ENCODE results near the gene BLVRB. TPM values are rescaled to one million over a fixed set of nuclear protein-coding genes. Genes with fewer than 3 reads are reported as not detected.

The BLVRB gene
- total and polyA plus RNA-seq, 8 donors: 54.3 to 561 (median 252) TPM

- no peaks in the 10 kb centered on the region for H3K9me3 ChIP-seq
- H3K27ac ChIP-seq: no peak overlapping the region
- no peak for TF ChIP-seq POLR2AphosphoS5 (IDR thresholded peaks at IDR 0.05)
- TF ChIP-seq POLR2A (IDR thresholded peaks at IDR 0.05): no peak
- no peak for TF ChIP-seq CTCF (IDR thresholded peaks at IDR 0.05)
- TF ChIP-seq EP300 (IDR thresholded peaks at IDR 0.05): no peak
- no peaks in the 10 kb centered on the region for H3K27me3 ChIP-seq
- H3K4me3 ChIP-seq: no peak overlapping the region
- peaks cover 8 to 28% (median 19%) of the 10 kb centered on the region in 4 donors for H3K4me1 ChIP-seq
- WGBS, 5 donors: 82 to 87% (median 86%) methylated on average over 21 of the region's 21 CpGs
- no peak for DNase-seq
- intact Hi-C loops (cut with DNase I; ENCODE audit: low total_unique reads): no loop called here
- H3K36me3 ChIP-seq: no peaks in the 10 kb centered on the region
Measured at GRCh38 chr19:40414542-40415535, 50.7 kb downstream of the BLVRB start.

DNA sequence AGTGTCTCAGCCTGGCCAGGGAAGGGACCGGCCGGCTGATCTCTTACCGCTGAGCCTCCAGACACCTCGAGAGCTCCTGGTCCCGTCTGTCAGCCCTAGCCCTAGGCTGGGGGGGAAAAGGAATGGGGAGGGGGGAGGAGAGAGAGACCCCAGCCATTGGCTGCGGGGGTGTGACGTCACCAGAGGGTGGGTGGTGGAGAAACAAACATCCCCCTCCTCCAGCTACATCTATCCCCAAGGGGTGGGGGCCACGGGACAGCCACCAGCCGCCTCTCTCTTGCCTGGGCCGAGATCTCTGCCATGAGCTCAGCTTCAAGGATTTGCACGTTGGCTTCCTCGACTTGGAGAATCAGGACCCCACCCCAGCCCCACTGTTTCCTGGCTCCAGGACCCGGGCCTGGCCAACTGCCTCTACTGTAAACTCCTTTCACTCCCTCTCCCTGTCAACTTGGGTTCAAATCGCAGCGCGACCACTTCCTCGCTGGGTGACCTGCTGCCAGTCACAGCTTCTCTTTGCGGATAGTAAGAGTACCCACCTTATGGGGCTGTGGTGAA is 52.2 kb downstream of the BLVRB start, which contains the start of gene PRX:
TSS of gene PRX (minus strand) at position 88 of the 555 bp plus-strand sequence. CDS start 5,446 bp downstream, outside the sequence.
- 33 to 43% (median 43%) methylated on average over 18 of the region's 18 CpGs for WGBS, 5 donors
- Histone ChIP-seq H3K9me3 (no peaks in the 10 kb centered on the region), H3K27me3 (no peaks in the 10 kb centered on the region), H3K27ac (peak within 1 kb of the TSS in 3 of 5 donors; percentile 31 to 60 (median 56)), H3K4me3 (peak within 1 kb of the TSS in 1 of 4 donors; percentile 6), H3K36me3 (no peaks in the 10 kb centered on the region), H3K4me1 (peaks cover 8 to 25% (median 19%) of the 10 kb centered on the region in 4 donors)
- no peak for TF ChIP-seq POLR2AphosphoS5 (IDR thresholded peaks at IDR 0.05)
- TF ChIP-seq POLR2A (IDR thresholded peaks at IDR 0.05): no peak
- no peak for TF ChIP-seq EP300 (IDR thresholded peaks at IDR 0.05)
- no peak for TF ChIP-seq CTCF (IDR thresholded peaks at IDR 0.05)
- intact Hi-C loops (cut with DNase I; ENCODE audit: low total_unique reads): no loop called here
- DNase-seq: peak in 1 of 2 donors; percentile 80

GRCh38 chr19:40412866-40413265 is 52.7 kb downstream of the BLVRB start:
- Histone ChIP-seq H3K36me3 (no peaks in the 10 kb centered on the region), H3K4me1 (peaks cover 8 to 29% (median 21%) of the 10 kb centered on the region in 4 donors), H3K4me3 (peak overlapping the region in 1 of 4 donors; percentile 6), H3K27ac (peak overlapping the region in 1 of 5 donors; percentile 60), H3K27me3 (no peaks in the 10 kb centered on the region), H3K9me3 (no peaks in the 10 kb centered on the region)
- intact Hi-C loops (cut with DNase I; ENCODE audit: low total_unique reads): no loop called here
- no peak for DNase-seq
- WGBS, 5 donors: 70 to 83% (median 76%) methylated on average over 4 of the region's 4 CpGs
- TF ChIP-seq CTCF (IDR thresholded peaks at IDR 0.05) (no peak), EP300 (IDR thresholded peaks at IDR 0.05) (no peak), POLR2A (IDR thresholded peaks at IDR 0.05) (no peak), POLR2AphosphoS5 (IDR thresholded peaks at IDR 0.05) (no peak)

DNA sequence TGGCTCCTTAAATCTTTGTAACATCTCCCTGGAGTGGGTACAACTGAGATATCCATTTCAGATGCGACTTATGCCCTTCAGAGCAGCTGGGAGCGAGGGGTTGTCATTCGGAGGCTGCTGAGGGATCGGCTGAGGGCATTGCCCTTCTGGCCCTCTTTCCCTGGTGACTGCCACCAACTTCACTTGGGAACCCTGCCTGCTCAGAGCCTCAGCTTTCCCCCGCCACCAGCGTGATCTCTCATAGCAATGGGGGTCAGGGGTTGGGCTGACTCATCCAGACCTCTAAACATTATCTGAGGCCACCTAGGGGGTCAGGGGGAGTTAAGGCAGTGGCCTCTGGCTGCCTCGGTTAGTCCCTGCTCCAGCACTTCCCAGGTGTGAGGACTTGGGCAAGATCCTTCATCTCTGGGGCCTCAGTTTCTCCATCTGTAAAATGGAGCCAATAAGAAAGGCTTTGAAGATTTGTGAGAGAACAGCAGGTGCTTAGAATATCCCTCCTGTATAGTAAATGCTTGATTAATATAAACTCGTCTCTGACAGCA is 53.5 kb downstream of the BLVRB start:
- Histone ChIP-seq H3K4me1 (peaks cover 4 to 23% (median 16%) of the 10 kb centered on the region in 4 donors), H3K36me3 (no peaks in the 10 kb centered on the region), H3K9me3 (no peaks in the 10 kb centered on the region), H3K27ac (peak overlapping the region in 3 of 5 donors; percentile 31 to 60 (median 56)), H3K27me3 (no peaks in the 10 kb centered on the region), H3K4me3 (no peak overlapping the region)
- intact Hi-C loops (cut with DNase I; ENCODE audit: low total_unique reads): no loop called here
- DNase-seq: no peak
- TF ChIP-seq CTCF (IDR thresholded peaks at IDR 0.05) (no peak), EP300 (IDR thresholded peaks at IDR 0.05) (no peak), POLR2AphosphoS5 (IDR thresholded peaks at IDR 0.05) (no peak), POLR2A (IDR thresholded peaks at IDR 0.05) (no peak)
- WGBS, 5 donors: 51 to 75% (median 70%) methylated on average over 7 to 8 of the region's 8 CpGs
